AG09309 (cell line): Measurements from ENCODE around the gene GPRIN2.
"Not testable (repeated sequence)": the region's sequence is repeated elsewhere in the genome, so short reads cannot be mapped to it uniquely, and the experiment has no call there.

Source experiments
- DNase-seq: peaks from one replicate; pipeline ENCODE4 v3.0.0-alpha.2; 2010; ENCODE audit warnings: low read depth
- H3K4me3 ChIP-seq: 2 replicates; pipeline ENCODE4 v1.5.1; 2011; ENCODE audit warnings: mild to moderate bottlenecking, low read depth, low read length, moderate library complexity; ENCODE audit not compliant: control insufficient read depth
- TF ChIP-seq, protein P1 (sequence below): IDR thresholded peaks from 2 replicates; pipeline ENCODE4 v1.5.1; 2011; ENCODE audit warnings: mild to moderate bottlenecking, low read depth, low read length, inconsistent platforms; ENCODE audit not compliant: insufficient read depth, control insufficient read depth; ENCODE audit errors: missing control alignments

Gene GPRIN2

DNA sequence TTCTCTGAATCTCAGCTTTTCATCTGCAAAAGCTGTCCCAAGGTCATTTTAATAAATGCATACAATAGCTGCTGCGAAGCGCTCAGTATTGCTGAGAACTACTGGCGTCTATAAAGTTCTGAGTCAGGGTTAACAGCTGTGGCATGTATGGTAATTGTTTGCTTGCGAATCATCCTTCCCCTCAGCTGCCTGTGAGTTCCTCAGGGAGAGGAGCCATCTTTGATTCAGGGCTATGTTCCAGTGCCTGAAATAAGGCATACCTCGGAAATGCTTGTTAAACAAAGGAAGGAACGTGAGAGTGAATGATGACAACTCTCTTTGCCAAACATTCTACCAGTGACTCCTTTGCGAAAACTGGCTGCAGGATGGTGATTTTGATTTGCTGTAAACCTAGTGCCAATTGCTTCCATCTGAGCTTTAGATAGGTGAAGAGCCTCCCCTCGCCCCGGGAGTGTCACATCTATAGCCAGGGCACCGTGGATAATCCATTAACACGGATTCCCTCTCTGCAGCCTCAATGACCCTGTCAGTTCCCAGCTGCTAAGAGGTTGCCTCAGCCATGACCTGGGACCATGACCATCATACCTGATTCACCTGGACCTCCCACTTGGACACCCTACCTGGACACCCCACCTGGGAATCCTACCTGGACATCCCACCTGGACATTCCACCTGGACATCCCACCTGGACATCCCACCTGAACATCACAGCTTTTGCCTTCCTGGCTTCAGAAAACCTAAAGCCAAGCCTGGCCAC, 39.6 kb downstream of the GPRIN2 start:
- peak; percentile 90 for DNase-seq
- H3K4me3 ChIP-seq, result no peak overlapping the region
- TF ChIP-seq, protein P1, sequence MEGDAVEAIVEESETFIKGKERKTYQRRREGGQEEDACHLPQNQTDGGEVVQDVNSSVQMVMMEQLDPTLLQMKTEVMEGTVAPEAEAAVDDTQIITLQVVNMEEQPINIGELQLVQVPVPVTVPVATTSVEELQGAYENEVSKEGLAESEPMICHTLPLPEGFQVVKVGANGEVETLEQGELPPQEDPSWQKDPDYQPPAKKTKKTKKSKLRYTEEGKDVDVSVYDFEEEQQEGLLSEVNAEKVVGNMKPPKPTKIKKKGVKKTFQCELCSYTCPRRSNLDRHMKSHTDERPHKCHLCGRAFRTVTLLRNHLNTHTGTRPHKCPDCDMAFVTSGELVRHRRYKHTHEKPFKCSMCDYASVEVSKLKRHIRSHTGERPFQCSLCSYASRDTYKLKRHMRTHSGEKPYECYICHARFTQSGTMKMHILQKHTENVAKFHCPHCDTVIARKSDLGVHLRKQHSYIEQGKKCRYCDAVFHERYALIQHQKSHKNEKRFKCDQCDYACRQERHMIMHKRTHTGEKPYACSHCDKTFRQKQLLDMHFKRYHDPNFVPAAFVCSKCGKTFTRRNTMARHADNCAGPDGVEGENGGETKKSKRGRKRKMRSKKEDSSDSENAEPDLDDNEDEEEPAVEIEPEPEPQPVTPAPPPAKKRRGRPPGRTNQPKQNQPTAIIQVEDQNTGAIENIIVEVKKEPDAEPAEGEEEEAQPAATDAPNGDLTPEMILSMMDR, result no peak

DNA sequence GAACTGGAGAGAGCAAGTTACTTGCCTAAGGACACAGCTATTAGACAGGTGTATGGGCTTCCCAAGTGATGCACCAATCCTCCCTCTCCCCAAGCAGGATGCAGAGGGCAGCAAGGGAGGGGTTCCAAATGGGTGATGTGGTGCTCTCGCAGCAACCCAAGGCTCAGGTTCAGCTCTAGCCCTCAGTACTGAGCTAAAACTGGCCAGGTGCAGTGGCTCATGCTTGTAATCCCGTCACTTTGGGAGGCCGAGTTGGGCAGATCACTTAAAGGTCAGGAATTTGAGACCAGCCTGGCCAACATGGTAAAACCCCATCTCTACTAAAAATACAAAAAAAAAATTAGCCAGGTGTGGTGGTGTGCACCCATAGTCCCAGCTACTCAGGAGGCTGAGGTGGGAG, 40.7 kb downstream of the GPRIN2 start:
- no peak overlapping the region for H3K4me3 ChIP-seq
- no peak for DNase-seq
- TF ChIP-seq, protein P1, result no peak

DNA sequence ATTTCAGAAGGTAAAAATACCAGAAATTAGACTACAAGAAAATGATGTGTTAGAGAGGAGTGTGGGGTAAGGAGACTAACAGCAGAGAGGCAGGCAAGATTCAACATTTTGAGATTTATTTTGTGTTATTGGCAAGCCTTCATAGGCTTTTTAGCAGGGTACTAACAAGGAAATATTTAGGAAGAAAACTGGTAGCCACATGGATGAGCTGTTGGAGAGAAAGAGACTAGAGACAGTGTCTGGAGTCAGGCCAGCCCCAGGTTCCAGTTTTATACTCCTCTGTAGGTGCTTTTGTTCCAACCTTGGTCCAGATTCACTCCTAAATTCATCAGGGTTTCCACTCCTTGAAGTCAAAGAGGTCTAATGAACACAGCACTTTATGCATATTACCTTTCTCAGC, 41.1 kb downstream of the GPRIN2 start:
- H3K4me3 ChIP-seq, result no peak overlapping the region
- DNase-seq, result no peak
- TF ChIP-seq, protein P1, result no peak

- H3K4me3 ChIP-seq, result no peak overlapping the region
- no peak for DNase-seq
- TF ChIP-seq, protein P1, result no peak
Observed at GRCh38 chr10:46514899-46515298, 41.6 kb downstream of the GPRIN2 start.

DNA sequence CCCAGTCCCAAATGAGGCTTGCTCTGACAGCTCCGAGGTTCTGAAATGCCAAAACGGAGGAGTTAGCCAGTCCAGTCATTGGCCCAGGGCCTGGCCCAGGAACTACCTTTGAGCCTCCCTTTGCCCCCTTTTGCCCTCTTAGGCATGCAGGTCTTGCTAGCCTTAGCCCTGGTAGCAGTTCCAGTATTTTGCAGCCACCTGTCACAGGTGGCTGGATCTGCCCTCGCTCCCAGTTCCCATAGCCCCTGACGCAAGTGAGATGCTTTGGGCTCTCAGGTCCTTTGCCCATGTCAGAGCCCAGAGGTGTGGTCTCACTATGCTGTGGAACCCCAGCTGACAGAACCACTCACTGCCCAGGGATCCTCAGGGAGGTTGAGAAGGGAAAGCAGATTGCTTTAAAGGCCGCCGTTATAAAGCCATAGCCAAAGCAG, 42.0 kb downstream of the GPRIN2 start:
- DNase-seq, result no peak
- TF ChIP-seq, protein P1, result no peak
- H3K4me3 ChIP-seq, result no peak overlapping the region

- not testable (repeated sequence) for H3K4me3 ChIP-seq, DNase-seq
Observed at GRCh38 chr10:46513333-46513732, 43.1 kb downstream of the GPRIN2 start.

- DNase-seq, H3K4me3 ChIP-seq: not testable (repeated sequence)
Observed at GRCh38 chr10:46512725-46513124, 43.7 kb downstream of the GPRIN2 start.

- DNase-seq, H3K4me3 ChIP-seq: not testable (repeated sequence)
Observed at GRCh38 chr10:46512002-46512401, 44.5 kb downstream of the GPRIN2 start.
